SK-MEL-5 (cell line): ENCODE data around the gene NKAIN2. TPM values are rescaled to one million over a fixed set of nuclear protein-coding genes. Genes with fewer than 3 reads are reported as not detected.

ENCODE experiments used
- DNase-seq: peaks from one replicate; pipeline ENCODE4 v3.0.0-alpha.2; 2016; ENCODE audit warnings: low read depth, low spot score
- in situ Hi-C: cut with HindIII; loops from 2 replicates; pipeline ENCODE4 v1.10.0; 2016; ENCODE audit warnings: low sequenced_read_pairs, high pct_unique_total_duplicates, low pct_unique_long_range_greater_than_20kb
- total RNA-seq: library from RNA; depleted of rRNA; stranded (reverse); fragments of >200 nt; shearing (Covaris generic); gene quantifications from 2 replicates; pipeline ENCODE4 v1.2.3, GENCODE V29; 2014

NKAIN2 gene
- total RNA-seq, 1 experiment from 2014 or later, result not detected

DNA sequence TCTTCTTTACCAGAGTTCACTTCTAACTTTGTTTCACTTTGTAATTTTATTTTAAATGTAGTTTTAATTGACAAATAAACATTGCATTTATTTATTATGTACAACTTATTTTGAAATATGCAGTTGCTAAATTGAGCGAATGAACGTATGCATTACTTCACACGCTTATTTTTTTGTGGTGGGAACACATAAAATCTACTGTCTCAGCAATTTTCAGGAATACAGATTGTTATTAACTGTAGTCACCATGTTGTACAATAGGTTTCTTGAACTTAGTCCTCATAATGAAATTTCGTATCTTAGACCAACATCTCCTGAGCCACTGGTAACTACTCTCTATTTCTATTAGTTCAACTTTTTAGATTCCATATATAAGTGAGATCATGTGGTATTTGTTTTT, 46.9 kb downstream of the NKAIN2 start:
- DNase-seq, result no peak
- in situ Hi-C loops, result no loop called here

DNA sequence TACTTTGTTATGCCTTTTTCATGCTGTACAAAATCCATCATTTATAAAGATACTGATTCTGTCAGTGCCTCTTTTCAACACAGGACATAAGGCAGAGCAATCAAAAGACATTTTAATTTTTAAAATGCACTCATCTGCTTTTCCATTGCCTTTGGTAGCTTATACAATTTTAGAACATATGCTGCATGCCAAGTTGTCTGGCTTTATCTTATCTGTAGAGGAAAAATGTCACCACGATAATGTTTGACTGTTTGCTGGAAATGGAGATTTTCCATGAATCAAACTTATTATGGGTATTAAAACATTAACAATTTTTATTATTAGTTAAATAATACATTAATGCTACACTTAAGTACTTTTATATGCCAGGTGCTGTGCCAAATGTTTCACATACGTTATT, 50.5 kb downstream of the NKAIN2 start:
- DNase-seq, result no peak
- in situ Hi-C loops, result no loop called here

DNA sequence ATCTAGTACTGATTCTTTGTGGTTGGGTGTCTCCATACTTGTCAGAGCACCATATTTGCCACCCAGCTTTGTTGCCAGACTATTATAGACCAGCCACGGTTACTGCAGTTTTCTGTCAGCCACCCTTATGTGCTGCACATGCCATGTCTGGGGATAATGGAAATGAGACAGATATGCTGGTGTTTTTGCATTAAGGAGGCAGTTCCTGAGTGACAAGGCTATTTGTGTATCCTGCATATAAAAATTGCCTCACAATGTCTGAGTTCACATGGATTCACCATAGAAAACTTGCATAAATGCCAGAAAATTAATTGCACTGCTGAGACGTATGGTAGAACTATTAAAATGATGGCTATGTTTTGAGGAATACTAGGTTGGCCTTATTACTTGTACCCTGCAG, 51.8 kb downstream of the NKAIN2 start:
- in situ Hi-C loops, result no loop called here

DNA sequence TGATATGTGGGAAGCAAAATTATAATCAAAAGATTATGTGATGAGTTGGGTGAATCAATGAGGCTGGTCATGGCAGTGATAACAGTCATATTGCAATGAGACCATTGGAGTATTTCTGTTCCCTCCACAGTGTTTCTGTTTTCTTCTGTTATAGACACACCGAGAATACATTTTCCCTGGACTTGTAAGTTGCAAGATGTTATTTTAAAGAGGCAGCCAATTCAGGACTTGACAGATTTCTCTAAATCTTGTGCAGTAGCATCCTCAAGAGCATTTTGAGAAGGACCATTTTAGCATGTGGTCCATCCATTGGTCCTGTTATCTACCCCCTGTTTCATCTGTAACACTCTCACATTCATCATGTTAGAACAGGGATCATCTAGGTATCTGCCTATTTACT, 55.6 kb downstream of the NKAIN2 start:
- in situ Hi-C loops, result no loop called here
- DNase-seq, result no peak

More for the DNA sequence above, 51.8 kb downstream of the NKAIN2 start:
- DNase-seq, result no peak

DNA sequence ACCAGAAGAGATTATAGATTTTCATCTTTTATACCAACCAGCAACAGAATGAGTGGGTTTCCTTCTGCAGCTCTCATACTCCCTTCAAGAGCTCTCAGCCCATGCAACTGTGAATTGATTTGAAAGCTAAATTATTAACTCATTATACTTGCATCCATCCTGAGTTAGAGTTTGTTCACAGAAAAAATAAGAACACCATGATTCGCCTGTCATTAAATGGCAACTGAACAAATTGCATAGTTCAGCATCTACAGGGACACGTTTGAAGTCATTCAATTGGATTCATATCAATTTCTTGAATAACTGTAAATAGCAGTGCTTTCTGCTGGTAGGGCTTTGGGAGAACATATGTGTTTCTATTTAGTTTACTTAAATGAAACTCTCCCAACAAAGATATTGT, 65.7 kb downstream of the NKAIN2 start:
- no peak for DNase-seq
- in situ Hi-C loops, result no loop called here

DNA sequence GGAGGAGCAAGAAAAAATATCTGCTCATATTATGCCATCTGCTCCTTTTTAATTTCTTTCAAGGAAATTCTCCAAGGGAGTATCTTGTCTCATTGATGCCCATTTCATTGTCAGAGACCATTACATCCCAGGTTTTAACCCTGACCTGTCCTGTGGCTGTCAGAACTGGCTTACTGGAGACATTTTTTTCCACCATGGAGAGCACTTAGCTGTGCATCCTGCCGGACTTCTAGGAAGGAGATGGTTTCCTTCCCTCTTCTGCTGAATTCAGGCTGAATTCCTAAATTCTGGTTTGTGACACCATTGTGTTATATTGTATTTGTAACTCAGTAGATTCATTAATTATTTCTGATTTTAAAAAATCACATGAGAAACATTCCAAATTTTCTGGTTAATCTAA, 70.3 kb downstream of the NKAIN2 start:
- no peak for DNase-seq
- in situ Hi-C loops, result no loop called here

DNA sequence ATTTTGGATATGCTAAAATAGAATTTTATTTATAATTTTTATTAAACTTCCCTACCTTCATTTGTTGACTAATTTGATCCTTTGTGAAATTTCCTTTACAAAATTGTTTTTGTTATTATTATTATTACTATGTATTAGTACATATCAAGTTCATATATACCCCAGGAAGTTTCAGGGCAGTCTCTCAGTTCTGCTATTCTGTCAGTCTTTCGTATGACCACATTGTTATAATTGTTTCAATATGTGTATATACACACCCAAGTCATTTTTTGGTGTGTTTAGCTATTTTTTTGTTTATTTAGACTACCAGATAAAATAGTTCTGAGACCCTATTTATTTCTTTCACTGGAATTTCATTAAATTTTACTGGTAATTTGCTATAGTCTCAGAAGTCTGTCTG, 72.1 kb downstream of the NKAIN2 start:
- in situ Hi-C loops, result no loop called here
- DNase-seq, result no peak

DNA sequence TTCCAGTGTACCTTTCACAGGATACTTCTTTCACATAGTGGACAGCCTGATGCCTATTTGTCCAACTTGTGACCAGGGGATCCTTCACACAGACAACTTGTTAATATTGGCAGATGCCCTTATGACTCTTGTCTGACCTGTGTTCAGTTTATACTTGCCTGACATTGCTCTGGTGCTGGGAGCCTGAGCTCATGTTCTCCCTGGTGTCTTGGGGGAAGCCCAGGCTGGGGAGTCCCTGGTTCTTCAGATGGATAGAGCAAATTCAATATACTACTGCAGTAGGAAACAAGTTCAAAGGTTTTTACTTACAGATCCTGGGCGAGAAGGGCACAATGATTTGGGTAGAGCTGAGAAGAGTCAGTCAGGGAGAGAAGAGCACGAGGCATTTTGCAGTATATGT, 76.1 kb downstream of the NKAIN2 start:
- no peak for DNase-seq
- in situ Hi-C loops, result no loop called here

DNA sequence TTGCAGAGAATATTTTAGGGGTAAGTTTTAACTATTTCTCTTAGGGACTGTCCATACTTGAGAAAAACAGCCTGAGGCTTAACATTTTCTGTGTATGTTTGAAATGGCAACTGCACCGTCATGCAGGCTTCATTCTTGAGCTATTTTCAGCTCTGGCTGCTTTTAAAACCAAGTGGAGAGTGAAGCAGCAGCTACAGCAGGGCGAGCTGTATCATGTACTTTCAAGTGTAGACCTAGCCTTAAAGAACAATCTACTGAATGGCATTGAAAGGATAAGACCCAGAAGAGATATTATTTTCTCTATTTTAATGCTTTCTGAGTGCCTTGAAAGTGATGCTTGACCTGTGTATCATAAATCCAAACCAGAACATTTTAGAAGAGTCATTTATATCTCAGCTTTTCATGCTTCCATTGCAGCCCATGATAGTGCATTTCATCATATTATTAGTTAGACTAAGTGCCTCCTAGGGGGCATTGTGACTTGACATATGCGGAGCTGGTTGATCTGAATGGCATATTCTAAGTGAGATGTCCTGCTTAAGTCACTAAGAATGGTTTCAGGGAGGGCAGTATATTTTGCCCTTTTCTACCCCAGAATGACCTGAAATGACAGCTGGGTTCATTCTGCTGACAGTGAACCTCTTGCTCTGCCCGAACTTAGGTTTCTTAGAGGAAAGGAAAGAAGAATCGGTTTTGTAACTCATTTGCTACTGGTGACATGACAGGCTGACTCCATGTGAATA, 85.3 kb downstream of the NKAIN2 start:
- no peak for DNase-seq
- in situ Hi-C loops, result no loop called here

DNA sequence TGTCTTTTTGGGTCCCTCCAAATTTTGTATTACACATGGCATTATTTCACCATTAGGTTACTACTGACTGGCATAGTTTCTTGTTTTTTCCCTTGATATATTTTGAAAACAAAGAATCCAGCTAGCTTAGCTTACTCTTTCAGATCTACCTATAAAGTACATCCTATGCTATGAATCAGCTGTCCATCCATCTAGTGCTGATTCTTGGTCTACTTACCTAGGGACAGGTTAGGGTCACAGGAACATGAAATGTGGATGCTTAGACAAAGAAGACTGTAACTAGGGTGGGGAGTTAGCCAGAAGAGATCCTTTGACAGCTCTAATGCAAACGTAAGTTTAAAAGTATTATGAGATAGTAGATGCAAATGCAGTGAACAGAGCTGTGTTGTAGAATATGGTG, 91.7 kb downstream of the NKAIN2 start:
- no peak for DNase-seq
- in situ Hi-C loops, result no loop called here

DNA sequence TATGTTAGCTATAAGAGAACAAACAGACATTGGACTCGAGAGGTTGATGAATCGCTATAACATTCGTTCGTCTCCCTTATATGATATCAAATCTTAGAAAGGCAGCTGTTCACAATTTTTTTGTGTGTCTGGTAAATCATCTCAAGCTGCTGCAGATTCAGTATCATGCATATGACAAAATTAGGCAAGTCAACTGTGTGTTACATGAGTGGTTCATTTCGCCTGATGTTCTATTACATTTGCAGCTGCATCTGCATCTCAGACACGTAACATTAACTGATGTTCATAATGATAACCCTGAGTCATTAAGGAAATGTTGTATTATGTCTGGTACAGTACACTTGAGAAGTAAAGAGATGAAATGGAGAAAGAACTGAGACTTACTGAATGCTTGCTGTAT, 92.1 kb downstream of the NKAIN2 start:
- in situ Hi-C loops, result no loop called here
- no peak for DNase-seq

DNA sequence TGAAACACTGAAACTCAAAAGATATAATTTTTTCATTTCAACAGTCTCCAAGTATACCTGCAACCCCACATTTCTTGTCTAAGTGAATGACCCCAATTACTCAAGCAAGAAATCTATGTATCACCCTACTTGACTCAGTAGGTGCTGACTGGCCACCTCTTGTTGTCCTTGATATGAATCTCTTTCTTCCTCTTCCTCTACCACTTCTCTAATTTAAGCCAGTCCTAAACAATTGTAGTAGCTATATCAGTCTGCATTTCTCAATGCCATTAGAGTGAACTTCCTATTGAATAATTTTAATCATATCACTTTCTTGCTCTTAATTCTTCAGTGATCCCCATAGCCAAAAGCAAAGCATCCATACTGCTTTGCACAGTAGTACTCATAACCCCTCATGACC, 93.2 kb downstream of the NKAIN2 start:
- in situ Hi-C loops, result no loop called here

DNA sequence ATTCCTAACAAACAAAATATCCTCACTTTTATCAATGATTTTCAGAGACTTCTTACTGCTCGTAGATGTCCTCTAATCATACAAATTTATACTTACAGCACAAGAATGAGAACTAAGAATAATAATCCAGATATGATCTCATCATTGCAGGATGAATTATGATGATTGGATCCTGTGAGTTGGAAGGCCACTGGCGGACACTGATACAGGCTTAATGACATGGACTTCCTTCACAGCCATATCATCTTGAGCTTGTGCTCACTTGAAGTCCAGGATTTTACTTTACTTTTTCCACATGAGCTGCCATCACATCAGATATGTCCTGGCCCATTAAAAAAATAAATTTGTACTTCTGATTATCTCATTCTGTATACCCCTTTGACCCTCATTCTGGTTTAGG, 94.3 kb downstream of the NKAIN2 start:
- no peak for DNase-seq
- in situ Hi-C loops, result no loop called here

More for the DNA sequence above, 93.2 kb downstream of the NKAIN2 start:
- no peak for DNase-seq

DNA sequence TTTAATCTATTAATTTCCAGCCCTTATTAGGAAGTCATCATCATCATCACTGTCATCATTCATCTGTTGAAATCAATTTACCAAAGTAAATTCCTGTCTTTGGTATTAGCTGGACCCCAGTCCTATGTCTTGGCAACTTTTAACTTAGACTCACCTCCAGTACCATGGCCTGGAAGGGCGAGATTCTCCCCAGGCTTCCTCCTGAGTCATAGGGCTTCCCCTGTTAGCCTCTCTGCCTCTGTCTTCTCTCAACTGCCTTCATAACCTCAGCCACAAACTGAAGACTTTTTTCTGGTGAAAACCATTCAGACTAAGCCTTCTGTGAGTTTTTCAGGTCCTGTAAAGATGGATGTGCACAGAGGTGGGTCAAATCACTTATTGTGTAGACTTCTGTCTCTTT, 95.0 kb downstream of the NKAIN2 start:
- in situ Hi-C loops, result no loop called here
- no peak for DNase-seq

DNA sequence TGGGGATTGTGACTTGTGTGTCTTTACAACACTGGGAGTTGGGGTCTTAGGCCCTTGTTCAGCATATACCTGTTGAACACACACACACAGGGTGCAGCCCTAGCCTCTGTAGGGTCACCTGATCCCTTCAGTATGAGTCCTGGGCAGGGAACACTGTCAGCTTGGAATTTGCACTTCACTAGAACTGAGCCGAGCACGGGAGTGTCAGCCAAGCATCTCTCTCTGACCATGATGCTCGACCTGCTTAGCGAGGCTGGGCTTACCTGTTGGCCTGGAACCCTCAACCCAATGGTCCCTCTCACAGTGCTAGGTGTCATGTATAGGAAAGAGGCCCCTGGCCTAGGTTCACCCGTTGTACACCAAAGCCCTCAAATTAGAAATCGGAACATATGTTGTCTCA, 96.1 kb downstream of the NKAIN2 start:
- no peak for DNase-seq
- in situ Hi-C loops, result no loop called here

DNA sequence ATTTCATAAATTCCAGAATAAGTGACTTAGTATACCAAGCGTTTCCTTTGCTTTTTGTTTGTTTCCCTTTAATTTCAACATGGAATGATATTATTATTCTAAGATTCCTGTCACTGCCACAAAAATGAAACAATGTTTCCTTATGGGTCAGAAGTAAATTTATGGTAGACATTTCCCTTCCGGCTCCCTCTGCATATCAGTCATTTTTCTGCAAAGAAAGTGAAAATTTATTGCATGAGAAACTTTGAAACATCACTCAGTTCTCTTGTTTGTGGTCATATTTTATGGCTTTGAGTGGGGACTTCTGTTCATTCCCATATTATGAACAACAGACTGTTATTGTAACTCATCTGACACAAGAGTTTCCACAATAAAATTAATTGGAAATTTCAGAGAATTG, 97.8 kb downstream of the NKAIN2 start:
- in situ Hi-C loops, result no loop called here
- DNase-seq, result no peak

DNA sequence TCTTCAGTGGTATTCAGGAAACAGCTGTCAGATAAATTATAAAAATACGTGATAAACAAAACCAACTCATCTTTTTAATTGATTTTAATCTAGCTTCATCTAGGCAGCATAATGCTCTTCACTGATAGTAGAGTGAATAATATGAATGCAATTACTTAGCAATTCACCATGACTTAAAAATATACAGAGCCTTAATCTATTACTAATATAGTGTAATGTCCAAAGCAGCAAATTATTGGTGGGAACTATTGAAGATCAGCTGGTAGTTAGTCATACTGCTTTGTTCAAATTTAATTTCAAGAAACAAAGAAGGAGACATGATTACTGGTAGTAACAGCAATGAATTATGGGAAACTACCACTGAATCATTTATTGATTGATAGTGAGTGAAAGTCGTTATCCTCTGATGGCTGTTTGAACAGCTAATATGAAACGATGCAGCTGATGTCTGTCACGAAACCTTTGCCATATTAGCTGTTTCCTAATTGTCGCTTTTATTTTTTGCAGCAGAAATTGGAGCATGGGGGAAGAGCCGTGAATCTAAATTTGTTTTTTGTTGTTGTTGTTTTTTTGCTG, 99.2 kb downstream of the NKAIN2 start:
- no peak for DNase-seq
- in situ Hi-C loops, result no loop called here

DNA sequence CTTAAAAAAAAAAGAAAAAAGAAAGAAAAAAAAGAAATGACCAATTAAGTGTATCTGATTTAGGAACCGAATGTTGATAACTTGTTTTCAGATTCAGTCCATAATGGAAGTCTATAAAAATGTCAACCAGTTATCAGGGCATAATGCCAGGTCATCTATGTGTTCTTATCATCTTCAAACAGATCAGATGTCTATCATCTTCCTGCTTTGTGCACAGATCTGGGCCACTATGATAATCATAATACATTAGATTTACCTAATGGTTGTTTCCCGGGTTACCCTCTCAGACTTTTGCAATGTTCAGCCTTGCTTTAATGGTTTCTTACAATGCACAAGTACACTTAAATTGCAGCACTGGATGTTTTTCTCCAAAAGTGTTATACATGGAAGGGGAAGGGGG, 100.6 kb downstream of the NKAIN2 start:
- in situ Hi-C loops, result no loop called here
- no peak for DNase-seq

DNA sequence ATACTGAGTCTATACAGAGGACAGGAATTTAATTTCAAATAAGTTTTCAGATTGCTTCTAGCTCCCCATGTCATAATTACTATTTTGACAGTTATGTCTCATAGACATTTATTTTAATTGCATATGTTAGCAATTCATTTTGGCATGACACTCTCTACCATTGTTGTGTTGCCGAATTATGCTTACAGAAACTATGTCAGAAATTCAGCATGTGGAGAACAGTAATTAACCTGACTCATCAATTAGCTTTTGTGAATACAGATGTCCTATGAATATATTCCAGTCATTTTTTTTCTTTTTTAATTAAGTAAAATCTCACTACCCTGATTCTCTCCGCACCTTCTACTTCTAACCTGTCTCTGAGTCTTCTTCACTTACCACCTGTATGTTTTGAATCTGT, 105.1 kb downstream of the NKAIN2 start:
- in situ Hi-C loops, result no loop called here

DNA sequence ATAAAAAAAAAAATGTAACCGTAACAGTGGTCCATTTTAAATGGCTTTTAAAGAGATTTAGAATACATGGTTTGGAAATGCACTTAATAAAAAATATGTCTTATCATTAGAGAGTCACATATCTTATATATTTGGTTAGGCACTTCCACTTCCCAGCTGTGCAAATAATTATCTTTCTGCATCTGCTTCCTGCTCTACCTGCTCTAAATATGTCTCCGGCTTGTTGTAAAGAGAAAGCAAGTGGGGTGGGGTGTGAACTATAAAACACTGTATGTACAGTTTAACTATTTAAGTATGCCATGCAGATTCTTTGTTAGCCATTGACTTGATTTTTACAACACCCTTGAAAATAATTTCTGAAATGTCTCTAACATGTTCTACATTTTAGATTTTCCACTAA, 106.3 kb downstream of the NKAIN2 start:
- no peak for DNase-seq
- in situ Hi-C loops, result no loop called here

More for the DNA sequence above, 105.1 kb downstream of the NKAIN2 start:
- DNase-seq, result no peak
